Psoas muscle (tissue), 8 donors: ENCODE measurements around the gene ZSCAN22. TPM values are rescaled to one million over a fixed set of nuclear protein-coding genes. Genes with fewer than 3 reads are reported as not detected.
A peak's percentile ranks its signal among the peaks of the same experiment; 100 is the strongest.

Experiments used
- ATAC-seq, 4 donors: fragments of 200-7000 bp; cut with Tn5 transposase; one replicate each; pipeline ENCODE4 v1.9.1; 2020; ENCODE audit warnings: moderate library complexity in 3 of 4, mild to moderate bottlenecking in 2 of 4
- DNase-seq, 2 donors: peaks; one replicate each; pipeline ENCODE4 v3.0.0-alpha.2; 2020
- H3K27ac ChIP-seq: fragments of 200-600 bp; one replicate; pipeline ENCODE4 v1.8.0; 2022
- H3K27me3 ChIP-seq, 3 donors: fragments of 200-600 bp in 1 of 3; one replicate each; pipeline versions ENCODE4 v1.6.1 to v1.8.0; 2013 to 2022; ENCODE audit warnings: low read length in 2 of 3, mild to moderate bottlenecking in 2 of 3, moderate library complexity in 1 of 3; ENCODE audit not compliant: insufficient read depth in 3 of 3
- H3K36me3 ChIP-seq, 2 donors: fragments of 200-600 bp in 1 of 2; one replicate each; pipeline versions ENCODE4 v1.6.1 to v1.8.0; 2013 to 2022; ENCODE audit warnings: low read depth in 1 of 2, mild to moderate bottlenecking in 1 of 2, moderate library complexity in 1 of 2; ENCODE audit not compliant: insufficient read depth in 1 of 2
- H3K4me1 ChIP-seq: fragments of 200-600 bp; one replicate; pipeline ENCODE4 v1.8.0; 2022
- H3K4me3 ChIP-seq: fragments of 200-600 bp; one replicate; pipeline ENCODE4 v1.8.0; 2022; ENCODE audit warnings: mild to moderate bottlenecking
- H3K9me3 ChIP-seq: fragments of 200-600 bp; one replicate; pipeline ENCODE4 v1.8.0; 2022
- WGBS, 3 donors: extraction: QIAGEN DNeasy Blood & Tissue Kit; methylation state at CpG; one replicate each; pipeline versions ENCODE4 v1.1.6 to v1.1.7; 2013; 5-methylcytosine and 5-hydroxymethylcytosine counted together
- intact Hi-C, 2 donors: fragments of 100-400 bp; cut with DNase I; formaldehyde crosslinking; loops; one replicate each; pipeline versions ENCODE4 v1.11.0 to v1.14.2; 2022
- polyA plus RNA-seq, 3 donors: library from polyadenylated mRNA; stranded (reverse); fragments of 200-250 nt; gene quantifications; one replicate each; pipeline ENCODE4 v1.2.3, GENCODE V29; 2013
- total RNA-seq, 4 donors: library from RNA; stranded (reverse); fragmentation: NEBNext Ultra II Directional in 2 of 4; extraction: Animal tissue kit (Norgen Biotek cat#: 25700) in 2 of 4; gene quantifications; one replicate each; pipeline versions ENCODE4 v1.2.1 to v1.2.4, GENCODE V29; 2021 to 2023
- TF ChIP-seq, protein P1 (sequence below): fragments of 200-600 bp; IDR thresholded peaks from one replicate; pipeline ENCODE4 v1.8.0; 2022; ENCODE audit warnings: antibody characterized with exemption
- donor health status: healthy with polysubstance abuse.
- donor health status: DM: no; HTN: no; CAD: no; lungs with moderate emphysema.
- donor health status: Bipolar disorder and iron deficiency.
- donor health status: healthy.
- donor health status: DM: yes; HTN: yes; CAD: no.
- donor health status: DM: no; HTN: no; CAD: no.
- donor health status: DM: no; HTN: no; CAD: no.
- donor health status: DM: yes; HTN: yes; CAD: no.

ZSCAN22 gene
- total and polyA plus RNA-seq, 7 donors = 1.1 to 3.1 (median 2.0) TPM

DNA sequence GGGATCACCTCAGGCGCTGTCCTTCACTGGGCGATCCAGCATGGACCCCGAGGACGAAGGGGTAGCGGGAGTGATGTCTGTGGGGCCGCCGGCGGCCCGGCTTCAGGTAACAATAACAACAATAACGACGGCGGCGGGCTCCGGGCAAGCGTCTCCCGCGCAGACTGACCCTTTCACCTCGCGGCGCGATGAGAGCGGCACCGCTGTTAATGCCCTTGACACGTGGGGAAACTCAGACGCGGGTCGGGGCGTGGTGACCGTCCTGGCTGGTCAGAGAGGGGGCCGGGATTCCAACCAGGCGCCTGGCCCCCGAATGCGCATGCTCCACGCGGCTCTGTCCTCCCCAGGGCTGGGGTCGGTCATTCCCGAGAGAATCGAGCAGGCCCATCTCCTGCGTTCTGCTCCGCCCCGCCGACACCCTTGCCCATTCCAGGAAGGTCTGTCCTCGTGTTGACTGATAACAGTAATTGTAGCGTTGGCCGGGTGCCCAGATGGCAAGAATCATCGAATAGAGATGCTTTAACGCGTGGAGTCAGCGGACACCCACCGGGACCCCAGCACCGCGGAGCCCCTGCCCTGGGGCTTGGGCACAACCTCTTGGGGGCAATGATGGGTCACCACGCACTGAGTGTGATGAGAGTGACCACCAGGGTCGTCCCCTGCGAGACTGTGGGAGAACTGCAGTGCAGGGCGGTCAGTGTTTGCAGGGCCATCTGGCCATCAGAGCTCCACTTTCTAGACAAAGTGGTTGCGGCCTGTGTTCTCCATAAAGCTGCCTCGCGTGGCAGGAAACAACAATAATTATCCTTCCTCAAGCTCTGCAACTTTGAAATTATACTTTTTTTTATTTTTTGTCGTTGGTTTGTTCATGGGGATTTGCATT, 47.5 kb upstream of the ZSCAN22 start:
- TF ChIP-seq, protein P1, sequence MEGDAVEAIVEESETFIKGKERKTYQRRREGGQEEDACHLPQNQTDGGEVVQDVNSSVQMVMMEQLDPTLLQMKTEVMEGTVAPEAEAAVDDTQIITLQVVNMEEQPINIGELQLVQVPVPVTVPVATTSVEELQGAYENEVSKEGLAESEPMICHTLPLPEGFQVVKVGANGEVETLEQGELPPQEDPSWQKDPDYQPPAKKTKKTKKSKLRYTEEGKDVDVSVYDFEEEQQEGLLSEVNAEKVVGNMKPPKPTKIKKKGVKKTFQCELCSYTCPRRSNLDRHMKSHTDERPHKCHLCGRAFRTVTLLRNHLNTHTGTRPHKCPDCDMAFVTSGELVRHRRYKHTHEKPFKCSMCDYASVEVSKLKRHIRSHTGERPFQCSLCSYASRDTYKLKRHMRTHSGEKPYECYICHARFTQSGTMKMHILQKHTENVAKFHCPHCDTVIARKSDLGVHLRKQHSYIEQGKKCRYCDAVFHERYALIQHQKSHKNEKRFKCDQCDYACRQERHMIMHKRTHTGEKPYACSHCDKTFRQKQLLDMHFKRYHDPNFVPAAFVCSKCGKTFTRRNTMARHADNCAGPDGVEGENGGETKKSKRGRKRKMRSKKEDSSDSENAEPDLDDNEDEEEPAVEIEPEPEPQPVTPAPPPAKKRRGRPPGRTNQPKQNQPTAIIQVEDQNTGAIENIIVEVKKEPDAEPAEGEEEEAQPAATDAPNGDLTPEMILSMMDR = no peak
- peak; percentile 57 to 70 (median 70) for ATAC-seq
- intact Hi-C loops = no loop called here

DNA sequence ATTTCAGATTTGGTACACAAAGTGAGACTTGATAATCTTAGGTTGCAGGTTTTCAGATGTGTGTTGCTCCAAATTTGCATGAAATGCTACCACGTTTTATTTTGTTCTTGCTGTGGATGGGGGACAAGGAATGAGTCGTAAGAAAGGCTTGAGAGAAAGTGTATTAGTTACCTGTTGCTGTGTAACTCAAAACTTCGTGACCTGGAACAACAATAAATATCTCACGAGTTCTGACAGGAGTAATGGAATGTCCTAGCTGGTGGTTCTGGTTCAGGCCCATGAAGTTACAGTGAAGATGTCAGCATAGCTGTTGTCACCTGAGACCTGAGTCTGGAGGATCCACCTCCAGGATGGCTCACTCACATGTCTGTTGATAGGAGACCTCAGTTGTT, 46.9 kb upstream of the ZSCAN22 start:
- Histone ChIP-seq H3K4me1 (no peaks in the 10 kb centered on the region), H3K27me3 (no peaks in the 10 kb centered on the region), H3K36me3 (peaks cover 2% of the 10 kb centered on the region in 2 donors), H3K4me3 (peak overlapping the region; percentile 93), H3K27ac (no peak overlapping the region), H3K9me3 (peaks cover 21% of the 10 kb centered on the region)
- intact Hi-C loops = no loop called here
- 40 to 52% (median 42%) methylated on average over 4 of the region's 4 CpGs for WGBS, 3 donors
- DNase-seq = no peak
- no peak for ATAC-seq
- TF ChIP-seq, protein P1 = no peak

More for the DNA sequence above, 47.5 kb upstream of the ZSCAN22 start:
- H3K27ac ChIP-seq = peak overlapping the region; percentile 81
- peaks cover 2% of the 10 kb centered on the region in 2 donors for H3K36me3 ChIP-seq
- peak; percentile 70 to 77 for DNase-seq
- peaks cover 28% of the 10 kb centered on the region for H3K9me3 ChIP-seq
- 1 to 2% (median 2%) methylated on average over 54 to 60 of the region's 60 CpGs for WGBS, 3 donors
- peak overlapping the region; percentile 93 for H3K4me3 ChIP-seq
- no peaks in the 10 kb centered on the region for H3K27me3 ChIP-seq
- no peaks in the 10 kb centered on the region for H3K4me1 ChIP-seq

DNA sequence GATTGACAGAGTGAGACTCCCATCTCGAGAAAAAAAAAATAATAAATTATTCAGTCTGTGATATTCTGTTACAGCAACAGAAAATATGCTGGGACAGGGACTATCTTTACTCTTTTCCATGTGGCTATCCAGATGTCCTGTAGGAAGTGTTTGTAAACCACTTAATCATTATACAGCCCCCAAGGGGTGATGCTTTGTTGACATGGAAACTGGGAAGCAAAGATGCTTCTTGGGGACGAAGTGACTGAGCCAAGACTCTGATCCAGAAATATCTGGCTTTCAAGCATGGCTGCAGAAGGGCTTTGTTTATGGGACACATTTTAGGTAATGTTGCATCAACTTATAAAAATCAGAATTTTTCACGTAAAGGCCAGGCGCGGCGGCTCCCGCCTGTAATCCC, 42.6 kb upstream of the ZSCAN22 start:
- H3K36me3 ChIP-seq = peaks cover 0 to 39% of the 10 kb centered on the region in 2 donors
- H3K4me1 ChIP-seq = no peaks in the 10 kb centered on the region
- H3K9me3 ChIP-seq = peaks cover 7% of the 10 kb centered on the region
- TF ChIP-seq, protein P1 = no peak
- intact Hi-C loops = no loop called here
- H3K4me3 ChIP-seq = no peak overlapping the region
- 79 to 84% (median 84%) methylated on average over 7 of the region's 7 CpGs for WGBS, 3 donors
- ATAC-seq = no peak
- no peak for DNase-seq
- H3K27ac ChIP-seq = no peak overlapping the region
- H3K27me3 ChIP-seq = no peaks in the 10 kb centered on the region

DNA sequence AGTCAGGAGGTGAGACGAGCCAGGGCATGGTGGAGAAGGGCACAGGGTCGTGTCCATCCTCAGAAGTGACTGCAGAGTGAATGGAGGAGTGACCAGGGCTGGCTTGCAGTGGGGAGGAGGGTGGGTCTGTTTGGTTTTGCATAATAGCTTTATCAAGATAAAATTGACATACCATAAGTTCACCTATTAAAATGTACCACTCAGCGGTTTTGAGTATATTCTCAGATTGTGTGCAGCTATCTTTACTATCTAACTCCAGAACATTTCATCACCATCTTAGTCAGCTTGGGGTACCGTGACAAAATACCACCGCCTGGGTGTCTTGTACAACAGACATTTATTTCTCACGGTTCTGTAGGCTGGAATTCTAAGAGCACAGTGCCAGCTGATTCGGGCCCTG, 34.9 kb upstream of the ZSCAN22 start:
- Histone ChIP-seq H3K36me3 (peaks cover 26 to 68% of the 10 kb centered on the region in 2 donors), H3K4me3 (no peak overlapping the region), H3K27me3 (no peaks in the 10 kb centered on the region), H3K9me3 (peaks cover 52% of the 10 kb centered on the region), H3K27ac (no peak overlapping the region), H3K4me1 (no peaks in the 10 kb centered on the region)
- DNase-seq (no peak), ATAC-seq (no peak)
- intact Hi-C loops = no loop called here
- 91 to 95% (median 92%) methylated on average over 7 of the region's 7 CpGs for whole genome bisulfite sequencing, 3 donors
- TF ChIP-seq, protein P1 = no peak
